ENCODE data around the gene SMAD6. TPM values are rescaled to one million over a fixed set of nuclear protein-coding genes. Genes with fewer than 3 reads are reported as not detected.

The SMAD6 gene
- total RNA-seq, 2 donors from 2014 or later = 14.0 to 25.4 TPM

DNA sequence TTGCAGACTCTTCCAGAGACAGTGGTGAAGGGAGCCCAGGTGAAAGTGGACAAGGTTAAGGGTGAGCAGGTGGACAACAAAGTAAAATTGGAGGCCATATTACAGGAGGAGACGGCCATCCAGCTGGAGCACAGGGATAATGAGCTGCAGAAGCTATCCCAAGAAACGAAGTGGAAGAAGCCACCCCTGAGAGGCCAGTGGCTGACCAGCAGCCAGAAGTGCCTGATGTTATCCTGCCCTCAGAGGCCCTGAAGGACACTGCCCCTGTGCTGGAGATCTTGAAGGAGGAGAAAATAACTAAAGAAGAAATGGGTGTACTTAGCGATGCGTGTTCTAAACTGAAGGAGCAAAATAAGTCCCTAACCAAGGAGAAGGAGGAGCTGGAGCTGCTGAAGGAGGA, 107.6 kb downstream of the SMAD6 start:
- Histone ChIP-seq H3K4me1 (no peaks in the 10 kb centered on the region), H3K9me3 (no peaks in the 10 kb centered on the region), H3K36me3 (replicated peaks in 1 of 2; ENCODE audit: insufficient read depth in 1 of 2, low read depth in 2 of 2) (no peaks in the 10 kb centered on the region), H3K27me3 (no peaks in the 10 kb centered on the region), H3K4me3 (no peak overlapping the region), H3K27ac (no peak overlapping the region)
- ATAC-seq (no peak), DNase-seq (no peak)
- TF ChIP-seq, protein P1, sequence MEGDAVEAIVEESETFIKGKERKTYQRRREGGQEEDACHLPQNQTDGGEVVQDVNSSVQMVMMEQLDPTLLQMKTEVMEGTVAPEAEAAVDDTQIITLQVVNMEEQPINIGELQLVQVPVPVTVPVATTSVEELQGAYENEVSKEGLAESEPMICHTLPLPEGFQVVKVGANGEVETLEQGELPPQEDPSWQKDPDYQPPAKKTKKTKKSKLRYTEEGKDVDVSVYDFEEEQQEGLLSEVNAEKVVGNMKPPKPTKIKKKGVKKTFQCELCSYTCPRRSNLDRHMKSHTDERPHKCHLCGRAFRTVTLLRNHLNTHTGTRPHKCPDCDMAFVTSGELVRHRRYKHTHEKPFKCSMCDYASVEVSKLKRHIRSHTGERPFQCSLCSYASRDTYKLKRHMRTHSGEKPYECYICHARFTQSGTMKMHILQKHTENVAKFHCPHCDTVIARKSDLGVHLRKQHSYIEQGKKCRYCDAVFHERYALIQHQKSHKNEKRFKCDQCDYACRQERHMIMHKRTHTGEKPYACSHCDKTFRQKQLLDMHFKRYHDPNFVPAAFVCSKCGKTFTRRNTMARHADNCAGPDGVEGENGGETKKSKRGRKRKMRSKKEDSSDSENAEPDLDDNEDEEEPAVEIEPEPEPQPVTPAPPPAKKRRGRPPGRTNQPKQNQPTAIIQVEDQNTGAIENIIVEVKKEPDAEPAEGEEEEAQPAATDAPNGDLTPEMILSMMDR (IDR thresholded peaks at IDR 0.05) = no peak
- TF ChIP-seq POLR2A (IDR thresholded peaks at IDR 0.05) = no peak
- intact Hi-C loops (cut with DNase I) = no loop called here
- 88 to 89% methylated on average over 4 of the region's 4 CpGs for WGBS, 2 donors

DNA sequence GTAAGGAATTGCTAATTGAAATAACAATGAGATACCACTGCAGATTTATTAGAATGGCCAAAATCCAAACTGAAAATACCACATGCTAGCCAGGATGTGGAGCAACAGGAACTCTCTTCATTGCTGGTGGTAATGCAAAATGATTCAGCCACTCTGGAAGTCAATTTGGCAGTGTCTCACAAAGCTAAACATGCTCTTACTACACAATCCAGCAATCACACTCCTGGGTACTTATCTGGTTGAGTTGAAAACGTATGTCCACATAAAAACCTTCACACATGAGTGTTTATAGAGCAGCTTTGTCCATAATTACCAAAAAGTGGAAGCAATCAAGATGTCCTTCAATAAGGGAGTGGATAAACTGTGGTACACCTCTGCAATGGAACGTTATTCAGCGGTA, 113.3 kb downstream of the SMAD6 start:
- H3K27ac ChIP-seq = no peak overlapping the region
- H3K4me1 ChIP-seq = no peaks in the 10 kb centered on the region
- ATAC-seq = no peak
- H3K36me3 ChIP-seq (replicated peaks in 1 of 2; ENCODE audit: insufficient read depth in 1 of 2, low read depth in 2 of 2) = no peaks in the 10 kb centered on the region
- H3K27me3 ChIP-seq = no peaks in the 10 kb centered on the region
- 51 to 60% methylated on average over 3 of the region's 3 CpGs for WGBS, 2 donors
- DNase-seq = no peak
- TF ChIP-seq, protein P1 (IDR thresholded peaks at IDR 0.05) = no peak
- no peak for TF ChIP-seq POLR2A (IDR thresholded peaks at IDR 0.05)
- intact Hi-C loops (cut with DNase I) = no loop called here
- no peaks in the 10 kb centered on the region for H3K9me3 ChIP-seq
- no peak overlapping the region for H3K4me3 ChIP-seq

DNA sequence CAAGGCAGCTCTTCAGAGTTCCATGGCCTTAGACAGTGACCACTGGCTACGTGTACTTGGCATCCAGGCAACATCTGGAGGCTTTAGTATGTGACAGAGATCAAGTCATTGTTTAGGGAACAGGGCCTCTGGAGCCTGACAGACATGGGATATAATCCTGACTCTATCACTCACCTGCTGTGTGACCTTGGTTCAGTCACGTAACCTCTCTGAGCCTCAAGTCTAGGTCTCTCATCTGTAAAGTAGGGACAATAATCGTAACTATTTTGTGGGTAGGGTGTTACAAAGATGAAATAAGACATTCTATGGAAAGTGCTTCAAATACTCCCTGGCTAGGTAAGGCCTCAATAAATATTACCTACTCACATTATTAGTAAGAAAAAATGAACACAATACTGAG, 114.2 kb downstream of the SMAD6 start:
- WGBS, 2 donors = 87 to 94% methylated on average over 3 of the region's 3 CpGs
- DNase-seq = no peak
- intact Hi-C loops (cut with DNase I) = no loop called here
- Histone ChIP-seq H3K27me3 (no peaks in the 10 kb centered on the region), H3K9me3 (no peaks in the 10 kb centered on the region), H3K36me3 (replicated peaks in 1 of 2; ENCODE audit: insufficient read depth in 1 of 2, low read depth in 2 of 2) (no peaks in the 10 kb centered on the region), H3K4me1 (no peaks in the 10 kb centered on the region), H3K4me3 (no peak overlapping the region), H3K27ac (no peak overlapping the region)
- TF ChIP-seq POLR2A (IDR thresholded peaks at IDR 0.05) = no peak
- TF ChIP-seq, protein P1 (IDR thresholded peaks at IDR 0.05) = no peak
- ATAC-seq = no peak

DNA sequence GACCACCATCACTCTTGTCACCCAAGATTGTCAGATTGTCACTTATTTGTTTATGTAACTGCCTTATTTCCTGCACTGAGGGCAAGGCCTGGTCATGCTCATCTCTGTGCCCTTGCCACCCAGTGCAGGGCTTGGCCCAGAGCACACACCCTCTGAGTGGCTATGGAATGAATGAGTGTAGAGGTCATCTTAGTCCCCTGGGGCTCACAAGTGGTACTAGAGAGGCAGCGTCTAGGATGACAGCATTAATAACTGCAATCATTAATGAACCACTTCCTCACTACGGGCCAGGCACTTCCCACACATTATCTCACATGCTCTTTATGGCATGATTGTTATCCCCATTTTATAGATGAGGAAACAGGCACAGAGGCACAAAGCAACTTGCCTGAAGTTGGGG, 117.0 kb downstream of the SMAD6 start:
- H3K4me3 ChIP-seq = no peak overlapping the region
- no peak overlapping the region for H3K27ac ChIP-seq
- no peaks in the 10 kb centered on the region for H3K4me1 ChIP-seq
- no peaks in the 10 kb centered on the region for H3K9me3 ChIP-seq
- TF ChIP-seq, protein P1 (IDR thresholded peaks at IDR 0.05) = no peak
- TF ChIP-seq POLR2A (IDR thresholded peaks at IDR 0.05) = no peak
- no peaks in the 10 kb centered on the region for H3K36me3 ChIP-seq (replicated peaks in 1 of 2; ENCODE audit: insufficient read depth in 1 of 2, low read depth in 2 of 2)
- no peaks in the 10 kb centered on the region for H3K27me3 ChIP-seq
- ATAC-seq = no peak
- WGBS, 2 donors = 42 to 59% methylated on average over 2 of the region's 2 CpGs
- no peak for DNase-seq
- intact Hi-C loops (cut with DNase I) = no loop called here

DNA sequence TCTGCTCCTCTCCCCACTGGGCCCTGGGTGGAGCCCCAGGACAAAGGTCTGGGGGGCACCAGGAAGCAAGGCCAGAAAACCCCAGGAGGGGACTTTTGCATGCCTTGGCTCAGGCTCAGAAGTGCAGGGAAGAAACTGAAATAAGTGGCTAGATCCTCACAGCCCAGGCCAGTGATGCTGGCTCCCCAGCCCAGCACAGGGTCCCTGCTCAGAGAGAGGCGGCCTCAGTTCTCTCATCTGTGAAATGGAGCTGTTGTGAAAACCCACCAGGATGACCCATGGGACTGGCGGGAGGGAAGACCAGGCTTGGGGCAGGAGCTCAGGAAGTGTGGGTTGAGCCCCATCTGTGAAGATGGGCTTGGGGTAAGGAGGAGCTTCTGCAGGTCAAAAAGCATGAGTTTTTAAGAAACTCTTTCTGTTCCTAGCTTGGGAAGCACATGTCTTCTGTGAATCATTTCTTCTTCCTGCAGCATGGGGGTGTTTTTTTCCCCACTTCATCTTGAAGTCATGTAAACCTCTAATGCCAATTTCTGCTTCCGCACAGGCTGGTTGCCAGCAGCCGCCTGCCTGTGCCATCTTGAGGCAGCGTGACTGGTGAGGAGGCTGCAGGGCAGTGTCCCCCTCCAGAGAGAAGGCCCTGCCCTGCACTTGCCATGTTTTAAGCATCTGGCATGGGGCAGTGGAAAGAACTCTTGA, 118.6 kb downstream of the SMAD6 start:
- WGBS, 2 donors = 81 to 91% methylated on average over 4 to 5 of the region's 5 CpGs
- Histone ChIP-seq H3K9me3 (no peaks in the 10 kb centered on the region), H3K27ac (no peak overlapping the region), H3K36me3 (replicated peaks in 1 of 2; ENCODE audit: insufficient read depth in 1 of 2, low read depth in 2 of 2) (no peaks in the 10 kb centered on the region), H3K4me1 (no peaks in the 10 kb centered on the region), H3K4me3 (no peak overlapping the region), H3K27me3 (no peaks in the 10 kb centered on the region)
- no peak for TF ChIP-seq POLR2A (IDR thresholded peaks at IDR 0.05)
- TF ChIP-seq, protein P1 (IDR thresholded peaks at IDR 0.05) = no peak
- intact Hi-C loops (cut with DNase I) = no loop called here
- DNase-seq (no peak), ATAC-seq (no peak)

All from body of pancreas (tissue), 4 donors.